Measurements from ENCODE around the gene AKAP5. TPM values are rescaled to one million over a fixed set of nuclear protein-coding genes. Genes with fewer than 3 reads are reported as not detected.

The AKAP5 gene
- total and polyA plus RNA-seq, 2 of the 13 experiments (the other 11 are each of a cell fraction or from before 2014, with no cell fraction given): 0.18 to 1.5 TPM

GRCh38 chr14:64503434-64504309 is 38.4 kb downstream of the AKAP5 start, which contains the start of gene ZBTB25 (continued):
- TF ChIP-seq ZBTB2 (CRISPR knock-in tag; IDR thresholded peaks at IDR 0.05; ENCODE audit: low read depth) (no peak; the same call in 1 of the 2 replicates), NR2F2 (IDR thresholded peaks at IDR 0.05; ENCODE audit: borderline replicate concordance, low read depth) (no peak), SPEN (CRISPR knock-in tag; IDR thresholded peaks at IDR 0.05; ENCODE audit: low read depth) (peak; percentile 93), ZNF460 (CRISPR knock-in tag; IDR thresholded peaks at IDR 0.05; ENCODE audit: borderline replicate concordance) (peak; percentile 22; the same call in 1 of the 2 replicates), ARNT2 (CRISPR knock-in tag; IDR thresholded peaks at IDR 0.05; ENCODE audit: low read depth) (no peak; the same call in 1 of the 2 replicates), STAT6 (CRISPR knock-in tag; IDR thresholded peaks at IDR 0.05; ENCODE audit: borderline replicate concordance) (no peak), FOXM1 (CRISPR knock-in tag; IDR thresholded peaks at IDR 0.05) (no peak), ZNF367 (CRISPR knock-in tag; IDR thresholded peaks at IDR 0.05; ENCODE audit: borderline replicate concordance) (no peak), AFF4 (CRISPR knock-in tag; IDR thresholded peaks at IDR 0.05) (no peak), DRAP1 (CRISPR knock-in tag; IDR thresholded peaks at IDR 0.05) (peak; percentile 20; the same call in 1 of the 2 replicates), IKZF5 (CRISPR knock-in tag; IDR thresholded peaks at IDR 0.05) (no peak; the same call in 1 of the 2 replicates), ZNF644 (CRISPR knock-in tag; IDR thresholded peaks at IDR 0.05; ENCODE audit: low read depth) (no peak), TMF1 (CRISPR knock-in tag; IDR thresholded peaks at IDR 0.05; ENCODE audit: low read depth) (no peak), ZNF501 (CRISPR knock-in tag; IDR thresholded peaks at IDR 0.05) (peak; percentile 24; the same call in 1 of the 2 replicates), ZNF580 (CRISPR knock-in tag; IDR thresholded peaks at IDR 0.05; ENCODE audit: borderline replicate concordance, low read depth) (no peak), ZNF30 (CRISPR knock-in tag; IDR thresholded peaks at IDR 0.05) (peak; percentile 11; the same call in 1 of the 2 replicates), RAD21 (CRISPR knock-in tag; IDR thresholded peaks at IDR 0.05) (peak; percentile 14; the same call in 1 of the 2 replicates), ZNF510 (CRISPR knock-in tag; IDR thresholded peaks at IDR 0.05; ENCODE audit: low read depth) (no peak), SP4 (CRISPR knock-in tag; IDR thresholded peaks at IDR 0.05) (peak; percentile 68; the same call in 1 of the 2 replicates)

All from HepG2 (cell line).